Neural crest cell (in vitro differentiated cells): Measurements from ENCODE around the gene TTC23. TPM values are rescaled to one million over a fixed set of nuclear protein-coding genes. Genes with fewer than 3 reads are reported as not detected.

Experiments
- DNase-seq: peaks from one replicate; pipeline ENCODE4 v3.0.0; 2021; ENCODE audit warnings: low read depth, mixed read lengths, low spot score
- H3K27ac Mint-ChIP-seq: one replicate; pipeline ENCODE4 v1.8.0; 2021; ENCODE audit warnings: mild to moderate bottlenecking, mixed read lengths; ENCODE audit not compliant: unreplicated experiment
- H3K27me3 Mint-ChIP-seq: 2 replicates; pipeline ENCODE4 v1.8.0; 2021; ENCODE audit warnings: low read depth, mild to moderate bottlenecking, mixed read lengths
- H3K36me3 Mint-ChIP-seq: 2 replicates; pipeline ENCODE4 v1.8.0; 2021; ENCODE audit warnings: low read depth, mild to moderate bottlenecking, mixed read lengths
- H3K4me1 Mint-ChIP-seq: 2 replicates; pipeline ENCODE4 v1.8.0; 2021; ENCODE audit warnings: mixed read lengths
- H3K4me3 Mint-ChIP-seq: one replicate; pipeline ENCODE4 v1.8.0; 2021; ENCODE audit warnings: mild to moderate bottlenecking, mixed read lengths
- H3K9me3 Mint-ChIP-seq: 2 replicates; pipeline ENCODE4 v1.8.0; 2021; ENCODE audit warnings: mixed read lengths
- CTCF ChIP-seq: fragments of 200-600 bp; sonication (generic); conservative IDR thresholded peaks from 2 replicates; pipeline ENCODE4 v1.5.0; 2021; ENCODE audit warnings: antibody characterized with exemption, mild to moderate bottlenecking
- total RNA-seq: library from RNA; stranded (reverse); gene quantifications from 2 replicates; pipeline ENCODE4 v1.2.1, GENCODE V29; 2021

The TTC23 gene
- total RNA-seq, 1 donor from 2014 or later: 25.7 TPM

- TF ChIP-seq CTCF: no peak
- Mint-ChIP-seq H3K9me3 (no peaks in the 10 kb centered on the region), H3K4me3 (no peak overlapping the region), H3K36me3 (peaks cover 23% of the 10 kb centered on the region), H3K27me3 (no peaks in the 10 kb centered on the region), H3K27ac (no peak overlapping the region), H3K4me1 (peaks cover 18% of the 10 kb centered on the region)
- DNase-seq: no peak
Measured at GRCh38 chr15:99131441-99132023, 117.8 kb downstream of the TTC23 start.

- peaks cover 24% of the 10 kb centered on the region for H3K4me1 Mint-ChIP-seq
- no peaks in the 10 kb centered on the region for H3K9me3 Mint-ChIP-seq
- H3K4me3 Mint-ChIP-seq: no peak overlapping the region
- H3K27me3 Mint-ChIP-seq: no peaks in the 10 kb centered on the region
- H3K27ac Mint-ChIP-seq: peak overlapping the region; percentile 22
- DNase-seq: no peak
- peaks cover 21% of the 10 kb centered on the region for H3K36me3 Mint-ChIP-seq
- TF ChIP-seq CTCF: no peak
Measured at GRCh38 chr15:99130765-99131440, 118.5 kb downstream of the TTC23 start.

- H3K36me3 Mint-ChIP-seq: peaks cover 21% of the 10 kb centered on the region
- H3K9me3 Mint-ChIP-seq: no peaks in the 10 kb centered on the region
- TF ChIP-seq CTCF: no peak
- H3K4me1 Mint-ChIP-seq: peaks cover 23% of the 10 kb centered on the region
- DNase-seq: no peak
- no peak overlapping the region for H3K4me3 Mint-ChIP-seq
- no peak overlapping the region for H3K27ac Mint-ChIP-seq
- H3K27me3 Mint-ChIP-seq: no peaks in the 10 kb centered on the region
Measured at GRCh38 chr15:99130314-99130713, 119.1 kb downstream of the TTC23 start.

DNA sequence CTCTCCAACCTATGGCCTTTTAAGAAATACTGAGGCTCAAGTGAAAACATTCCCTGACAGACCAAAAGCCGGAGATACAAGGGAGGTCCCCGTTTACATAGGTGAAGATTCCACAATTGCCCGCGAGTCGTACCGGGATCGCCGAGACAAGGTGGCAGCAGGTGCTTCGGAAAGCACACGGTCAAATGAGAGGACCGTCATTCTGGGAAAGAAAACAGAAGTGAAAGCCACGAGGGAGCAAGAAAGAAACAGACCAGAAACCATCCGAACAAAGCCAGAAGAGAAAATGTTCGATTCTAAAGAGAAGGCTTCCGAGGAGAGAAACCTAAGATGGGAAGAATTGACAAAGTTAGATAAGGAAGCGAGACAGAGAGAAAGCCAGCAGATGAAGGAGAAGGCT, 119.7 kb downstream of the TTC23 start:
- no peaks in the 10 kb centered on the region for H3K27me3 Mint-ChIP-seq
- no peak for TF ChIP-seq CTCF
- H3K27ac Mint-ChIP-seq: peak overlapping the region; percentile 63
- no peak for DNase-seq
- H3K36me3 Mint-ChIP-seq: peaks cover 21% of the 10 kb centered on the region
- no peak overlapping the region for H3K4me3 Mint-ChIP-seq
- H3K4me1 Mint-ChIP-seq: peaks cover 17% of the 10 kb centered on the region
- H3K9me3 Mint-ChIP-seq: no peaks in the 10 kb centered on the region

GRCh38 chr15:99128411-99128810, 121.0 kb downstream of the TTC23 start:
- no peak overlapping the region for H3K27ac Mint-ChIP-seq
- peaks cover 21% of the 10 kb centered on the region for H3K36me3 Mint-ChIP-seq
- no peaks in the 10 kb centered on the region for H3K27me3 Mint-ChIP-seq
- TF ChIP-seq CTCF: no peak
- peaks cover 26% of the 10 kb centered on the region for H3K4me1 Mint-ChIP-seq
- DNase-seq: no peak
- H3K4me3 Mint-ChIP-seq: no peak overlapping the region
- H3K9me3 Mint-ChIP-seq: no peaks in the 10 kb centered on the region
